IgD-negative memory B cell (primary cell): ENCODE data around the gene GHR. TPM values are rescaled to one million over a fixed set of nuclear protein-coding genes. Genes with fewer than 3 reads are reported as not detected.
"Not testable (repeated sequence)": the region's sequence is repeated elsewhere in the genome, so short reads cannot be mapped to it uniquely, and the experiment has no call there.

Experiments
- H3K27ac Mint-ChIP-seq, 3 donors: one replicate each; pipeline ENCODE4 v1.8.0; 2020 to 2022; ENCODE audit warnings: mild to moderate bottlenecking in 3 of 3, mixed read lengths in 3 of 3, moderate library complexity in 1 of 3
- H3K27me3 Mint-ChIP-seq: one replicate; pipeline ENCODE4 v1.8.0; 2021; ENCODE audit warnings: mixed read lengths
- H3K36me3 Mint-ChIP-seq: one replicate; pipeline ENCODE4 v1.8.0; 2020; ENCODE audit warnings: mild to moderate bottlenecking, mixed read lengths
- H3K4me1 Mint-ChIP-seq, 3 donors: one replicate each; pipeline ENCODE4 v1.8.0; 2020 to 2022; ENCODE audit warnings: mixed read lengths in 3 of 3, mild to moderate bottlenecking in 1 of 3
- H3K4me3 Mint-ChIP-seq, 4 donors: one replicate each; pipeline ENCODE4 v1.8.0; 2020 to 2022; ENCODE audit warnings: mild to moderate bottlenecking in 4 of 4, mixed read lengths in 4 of 4, moderate library complexity in 3 of 4
- H3K9me3 Mint-ChIP-seq, 3 donors: one replicate each; pipeline ENCODE4 v1.8.0; 2020 to 2021; ENCODE audit warnings: mixed read lengths in 3 of 3, mild to moderate bottlenecking in 1 of 3
- polyA plus RNA-seq: library from polyadenylated mRNA; unstranded; fragments of 300-500 nt; fragmentation: Illumina TruSeq; gene quantifications from one replicate; pipeline ENCODE4 v1.2.3, GENCODE V29; 2021

The GHR gene
- polyA plus RNA-seq, 1 donor from 2014 or later = not detected

GRCh38 chr5:42666869-42667268 lies 243.6 kb downstream of the GHR start:
- H3K36me3 Mint-ChIP-seq = no peaks in the 10 kb centered on the region
- no peak overlapping the region for H3K27ac Mint-ChIP-seq
- no peaks in the 10 kb centered on the region for H3K27me3 Mint-ChIP-seq
- H3K9me3 Mint-ChIP-seq = peaks cover 0 to 4% (median under 1%) of the 10 kb centered on the region in 3 donors
- H3K4me1 Mint-ChIP-seq = no peaks in the 10 kb centered on the region
- no peak overlapping the region for H3K4me3 Mint-ChIP-seq

GRCh38 chr5:42668254-42668653 lies 245.0 kb downstream of the GHR start:
- H3K4me3 Mint-ChIP-seq = no peak overlapping the region
- no peaks in the 10 kb centered on the region for H3K27me3 Mint-ChIP-seq
- H3K4me1 Mint-ChIP-seq = no peaks in the 10 kb centered on the region
- no peaks in the 10 kb centered on the region for H3K36me3 Mint-ChIP-seq
- H3K27ac Mint-ChIP-seq = no peak overlapping the region
- peaks cover 0 to 12% (median 8%) of the 10 kb centered on the region in 3 donors for H3K9me3 Mint-ChIP-seq

GRCh38 chr5:42672925-42673324 lies 249.7 kb downstream of the GHR start:
- Mint-ChIP-seq H3K27ac (no peak overlapping the region), H3K4me3 (no peak overlapping the region), H3K9me3 (peaks cover 0 to 15% (median 10%) of the 10 kb centered on the region in 3 donors), H3K27me3 (no peaks in the 10 kb centered on the region), H3K4me1 (no peaks in the 10 kb centered on the region), H3K36me3 (no peaks in the 10 kb centered on the region)

- Mint-ChIP-seq H3K27ac (no peak overlapping the region), H3K9me3 (peaks cover 0 to 15% (median 10%) of the 10 kb centered on the region in 3 donors), H3K27me3 (no peaks in the 10 kb centered on the region), H3K36me3 (no peaks in the 10 kb centered on the region), H3K4me1 (no peaks in the 10 kb centered on the region), H3K4me3 (no peak overlapping the region)
Measured at GRCh38 chr5:42675602-42676001, 252.4 kb downstream of the GHR start.

- peaks cover 0 to 15% (median 5%) of the 10 kb centered on the region in 3 donors for H3K9me3 Mint-ChIP-seq
- no peak overlapping the region for H3K4me3 Mint-ChIP-seq
- no peaks in the 10 kb centered on the region for H3K4me1 Mint-ChIP-seq
- no peaks in the 10 kb centered on the region for H3K27me3 Mint-ChIP-seq
- H3K36me3 Mint-ChIP-seq = no peaks in the 10 kb centered on the region
- H3K27ac Mint-ChIP-seq = no peak overlapping the region
Measured at GRCh38 chr5:42676362-42676761, 253.1 kb downstream of the GHR start.

- H3K27ac Mint-ChIP-seq = no peak overlapping the region
- no peaks in the 10 kb centered on the region for H3K27me3 Mint-ChIP-seq
Measured at GRCh38 chr5:42677156-42677842, 254.1 kb downstream of the GHR start.

GRCh38 chr5:42680046-42680445 lies 256.8 kb downstream of the GHR start:
- Mint-ChIP-seq H3K9me3 (peaks cover 0 to 4% (median 4%) of the 10 kb centered on the region in 3 donors), H3K36me3 (no peaks in the 10 kb centered on the region), H3K27me3 (no peaks in the 10 kb centered on the region), H3K27ac (no peak overlapping the region), H3K4me3 (no peak overlapping the region), H3K4me1 (no peaks in the 10 kb centered on the region)

More at GRCh38 chr5:42677156-42677842, 254.1 kb downstream of the GHR start:
- Mint-ChIP-seq H3K4me3 (no peak overlapping the region), H3K36me3 (no peaks in the 10 kb centered on the region), H3K9me3 (peaks cover 0 to 10% (median 2%) of the 10 kb centered on the region in 3 donors), H3K4me1 (no peaks in the 10 kb centered on the region)

- H3K27me3 Mint-ChIP-seq, H3K4me3 Mint-ChIP-seq, H3K36me3 Mint-ChIP-seq, H3K27ac Mint-ChIP-seq, H3K4me1 Mint-ChIP-seq, H3K9me3 Mint-ChIP-seq: not testable (repeated sequence)
Measured at GRCh38 chr5:42685078-42685477, 261.8 kb downstream of the GHR start.

- Mint-ChIP-seq H3K36me3 (peaks cover 1% of the 10 kb centered on the region), H3K9me3 (no peaks in the 10 kb centered on the region), H3K27me3 (peaks cover 3% of the 10 kb centered on the region), H3K4me1 (peaks cover 0 to 1% (median 0%) of the 10 kb centered on the region in 3 donors), H3K27ac (no peak overlapping the region), H3K4me3 (no peak overlapping the region)
Measured at GRCh38 chr5:42689391-42689790, 266.2 kb downstream of the GHR start.

- no peak overlapping the region for H3K4me3 Mint-ChIP-seq
- no peaks in the 10 kb centered on the region for H3K9me3 Mint-ChIP-seq
- peaks cover 0 to 1% (median 0%) of the 10 kb centered on the region in 3 donors for H3K4me1 Mint-ChIP-seq
- peaks cover 1% of the 10 kb centered on the region for H3K36me3 Mint-ChIP-seq
- H3K27me3 Mint-ChIP-seq = peaks cover 3% of the 10 kb centered on the region
- no peak overlapping the region for H3K27ac Mint-ChIP-seq
Measured at GRCh38 chr5:42691413-42691937, 268.2 kb downstream of the GHR start.

GRCh38 chr5:42701351-42702059 lies 278.3 kb downstream of the GHR start:
- Mint-ChIP-seq H3K4me1 (peaks cover 0 to 1% (median 0%) of the 10 kb centered on the region in 3 donors), H3K27ac (no peak overlapping the region), H3K4me3 (no peak overlapping the region), H3K36me3 (no peaks in the 10 kb centered on the region), H3K9me3 (peaks cover 2 to 10% (median 4%) of the 10 kb centered on the region in 3 donors), H3K27me3 (peaks cover 3% of the 10 kb centered on the region)

- Mint-ChIP-seq H3K27me3 (no peaks in the 10 kb centered on the region), H3K36me3 (no peaks in the 10 kb centered on the region), H3K4me1 (peaks cover 0 to 1% (median 0%) of the 10 kb centered on the region in 3 donors), H3K4me3 (no peak overlapping the region), H3K27ac (no peak overlapping the region), H3K9me3 (peaks cover 5 to 10% (median 6%) of the 10 kb centered on the region in 3 donors)
Measured at GRCh38 chr5:42703238-42703637, 280.0 kb downstream of the GHR start.

GRCh38 chr5:42715785-42716184 lies 292.5 kb downstream of the GHR start:
- H3K27ac Mint-ChIP-seq = no peak overlapping the region
- no peaks in the 10 kb centered on the region for H3K36me3 Mint-ChIP-seq
- H3K4me1 Mint-ChIP-seq = peaks cover 0 to 8% (median 6%) of the 10 kb centered on the region in 3 donors
- no peak overlapping the region for H3K4me3 Mint-ChIP-seq
- peaks cover 11% of the 10 kb centered on the region for H3K27me3 Mint-ChIP-seq
- no peaks in the 10 kb centered on the region for H3K9me3 Mint-ChIP-seq

GRCh38 chr5:42718591-42718990 lies 295.4 kb downstream of the GHR start:
- Mint-ChIP-seq H3K36me3 (no peaks in the 10 kb centered on the region), H3K27me3 (peaks cover 10% of the 10 kb centered on the region), H3K4me1 (peaks cover 0 to 8% (median 6%) of the 10 kb centered on the region in 3 donors), H3K4me3 (no peak overlapping the region), H3K27ac (no peak overlapping the region), H3K9me3 (no peaks in the 10 kb centered on the region)

GRCh38 chr5:42719034-42719433 lies 295.8 kb downstream of the GHR start:
- peaks cover 7% of the 10 kb centered on the region for H3K27me3 Mint-ChIP-seq
- H3K27ac Mint-ChIP-seq = no peak overlapping the region
- H3K36me3 Mint-ChIP-seq = no peaks in the 10 kb centered on the region
- no peak overlapping the region for H3K4me3 Mint-ChIP-seq
- H3K4me1 Mint-ChIP-seq = peaks cover 0 to 8% (median 6%) of the 10 kb centered on the region in 3 donors
- no peaks in the 10 kb centered on the region for H3K9me3 Mint-ChIP-seq
